HG02678 (cell line): Measurements from ENCODE around the gene MINDY4B.
"Not testable (repeated sequence)": the region's sequence is repeated elsewhere in the genome, so short reads cannot be mapped to it uniquely, and the experiment has no call there.

ENCODE experiments used
- ATAC-seq: cut with Tn5 transposase; IDR thresholded peaks from one replicate; pipeline ENCODE4 v1.9.1; 2021; ENCODE audit warnings: mild to moderate bottlenecking, moderate library complexity; ENCODE audit not compliant: unreplicated experiment

MINDY4B gene

GRCh38 chr3:150899141-150899540 is 6.1 kb downstream of the MINDY4B start:
- no peak for ATAC-seq

- ATAC-seq: no peak
Measured at GRCh38 chr3:150898046-150898754, 7.0 kb downstream of the MINDY4B start.

GRCh38 chr3:150897592-150897991 is 7.6 kb downstream of the MINDY4B start:
- ATAC-seq: no peak

- ATAC-seq: no peak
Measured at GRCh38 chr3:150890831-150891230, 14.4 kb downstream of the MINDY4B start.

- no peak for ATAC-seq
Measured at GRCh38 chr3:150890295-150890694, 14.9 kb downstream of the MINDY4B start.

GRCh38 chr3:150889106-150889505 is 16.1 kb downstream of the MINDY4B start:
- ATAC-seq: no peak

- ATAC-seq: no peak
Measured at GRCh38 chr3:150887031-150887430, 18.2 kb downstream of the MINDY4B start.

- ATAC-seq: no peak
Measured at GRCh38 chr3:150885535-150885934, 19.7 kb downstream of the MINDY4B start.

GRCh38 chr3:150878996-150879575 is 26.2 kb downstream of the MINDY4B start:
- no peak for ATAC-seq

- no peak for ATAC-seq
Measured at GRCh38 chr3:150878290-150878689, 26.9 kb downstream of the MINDY4B start.

- ATAC-seq: no peak
Measured at GRCh38 chr3:150877303-150877702, 27.9 kb downstream of the MINDY4B start.

GRCh38 chr3:150876611-150877265 is 28.5 kb downstream of the MINDY4B start:
- ATAC-seq: no peak

GRCh38 chr3:150875548-150875947 is 29.7 kb downstream of the MINDY4B start:
- ATAC-seq: no peak

- no peak for ATAC-seq
Measured at GRCh38 chr3:150874666-150875219, 30.5 kb downstream of the MINDY4B start.

- ATAC-seq: no peak
Measured at GRCh38 chr3:150871192-150871591, 34.0 kb downstream of the MINDY4B start.

GRCh38 chr3:150870406-150870805 is 34.8 kb downstream of the MINDY4B start:
- ATAC-seq: no peak

- ATAC-seq: no peak
Measured at GRCh38 chr3:150868282-150868681, 37.0 kb downstream of the MINDY4B start.

- ATAC-seq: no peak
Measured at GRCh38 chr3:150867434-150867833, 37.8 kb downstream of the MINDY4B start.

GRCh38 chr3:150863921-150864320 is 41.3 kb downstream of the MINDY4B start:
- not testable (repeated sequence) for ATAC-seq

GRCh38 chr3:150861851-150862250 is 43.4 kb downstream of the MINDY4B start:
- no peak for ATAC-seq

- not testable (repeated sequence) for ATAC-seq
Measured at GRCh38 chr3:150857936-150858335, 47.3 kb downstream of the MINDY4B start.

- no peak for ATAC-seq
Measured at GRCh38 chr3:150850191-150850590, 55.0 kb downstream of the MINDY4B start.
